Activated gamma-delta T cell treated with Interleukin-2 at 50 U/mL for 16 hours (primary cell): Measurements from ENCODE around the gene OSTF1.
A peak's percentile ranks its signal among the peaks of the same experiment; 100 is the strongest.

Experiments
- DNase-seq: peaks from one replicate; pipeline ENCODE4 v3.0.0-alpha.2; 2020

The OSTF1 gene, protein sequence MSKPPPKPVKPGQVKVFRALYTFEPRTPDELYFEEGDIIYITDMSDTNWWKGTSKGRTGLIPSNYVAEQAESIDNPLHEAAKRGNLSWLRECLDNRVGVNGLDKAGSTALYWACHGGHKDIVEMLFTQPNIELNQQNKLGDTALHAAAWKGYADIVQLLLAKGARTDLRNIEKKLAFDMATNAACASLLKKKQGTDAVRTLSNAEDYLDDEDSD

GRCh38 chr9:75087824-75088645 is at the start of gene OSTF1, which contains the start of gene NMRK1:
TSS of gene OSTF1 (plus strand) at chr9:75088514. CDS start at chr9:75088693, 179 bp downstream.
TSS of gene NMRK1 (minus strand) at chr9:75088155. CDS start at chr9:75083115, 5,040 bp downstream.
- peak; percentile 91 for DNase-seq

DNA sequence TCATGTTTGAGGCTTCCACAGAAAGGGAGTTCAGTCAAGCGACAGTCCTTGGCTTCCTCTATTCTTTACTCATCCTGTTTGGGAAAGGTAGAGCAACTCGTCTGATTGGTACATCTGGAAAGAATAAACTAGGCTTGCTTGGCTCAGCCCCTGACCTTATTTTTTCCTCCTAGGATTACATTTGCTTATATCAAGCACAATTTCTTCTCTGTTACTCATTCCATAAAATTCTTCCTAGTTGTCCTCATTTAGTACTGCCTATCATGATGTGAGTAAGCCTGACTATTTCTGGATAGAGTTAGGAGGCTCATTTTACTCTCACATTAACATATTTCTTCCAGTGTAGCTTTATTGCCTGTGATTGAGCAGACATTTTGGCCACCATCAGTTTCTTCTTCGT is 49.3 kb upstream of the OSTF1 start:
- DNase-seq = no peak

- DNase-seq = no peak
Measured at GRCh38 chr9:75039801-75040200, 48.5 kb upstream of the OSTF1 start.

DNA sequence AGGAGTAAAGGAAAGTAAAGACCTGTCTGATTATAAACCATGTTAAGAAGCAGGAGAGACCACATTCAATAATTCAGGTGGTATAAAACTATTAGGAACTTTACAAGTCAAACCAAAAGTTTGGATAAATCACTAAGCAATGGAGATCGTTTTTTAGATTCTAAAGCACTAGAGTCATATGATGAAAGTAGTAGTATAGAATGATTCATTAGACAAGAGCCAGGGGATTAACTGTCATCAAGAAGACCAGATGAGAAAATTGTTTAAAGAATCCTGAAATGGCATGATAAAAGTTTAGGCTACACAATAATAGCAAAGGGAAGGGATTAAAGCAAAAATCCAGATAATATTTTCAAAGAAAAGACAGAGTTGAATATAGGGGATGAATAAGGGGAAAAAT is 47.3 kb upstream of the OSTF1 start:
- DNase-seq = no peak

DNA sequence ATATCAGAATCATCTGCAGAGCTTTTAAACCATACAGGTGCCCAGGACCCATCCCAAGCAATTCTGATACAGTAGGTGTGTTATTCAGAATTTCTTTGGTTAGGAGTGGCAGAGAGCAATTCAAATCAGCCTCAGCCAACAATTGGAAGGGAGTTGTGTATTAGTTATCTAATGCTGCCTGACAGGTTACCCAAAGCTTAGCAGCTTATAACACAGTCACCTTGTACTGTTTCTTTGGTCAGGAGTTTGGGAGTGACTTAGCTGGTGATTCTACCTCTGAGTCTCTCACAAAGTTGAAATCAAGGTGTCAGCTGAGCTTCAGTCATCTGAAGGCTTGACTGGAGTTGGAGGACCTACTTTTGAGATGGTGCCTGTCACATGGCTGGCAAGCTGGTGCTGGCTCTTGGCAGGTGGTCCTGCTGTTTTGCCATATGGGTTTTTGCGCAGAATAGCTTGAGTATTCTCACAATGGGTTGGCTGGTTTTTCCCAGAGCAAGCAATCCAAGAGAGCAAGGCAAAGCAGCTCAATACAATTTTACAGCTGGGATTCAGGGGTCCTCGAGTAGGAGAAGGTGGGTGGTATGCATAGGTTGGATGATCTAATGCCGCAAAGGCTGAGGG is 41.5 kb upstream of the OSTF1 start:
- no peak for DNase-seq

DNA sequence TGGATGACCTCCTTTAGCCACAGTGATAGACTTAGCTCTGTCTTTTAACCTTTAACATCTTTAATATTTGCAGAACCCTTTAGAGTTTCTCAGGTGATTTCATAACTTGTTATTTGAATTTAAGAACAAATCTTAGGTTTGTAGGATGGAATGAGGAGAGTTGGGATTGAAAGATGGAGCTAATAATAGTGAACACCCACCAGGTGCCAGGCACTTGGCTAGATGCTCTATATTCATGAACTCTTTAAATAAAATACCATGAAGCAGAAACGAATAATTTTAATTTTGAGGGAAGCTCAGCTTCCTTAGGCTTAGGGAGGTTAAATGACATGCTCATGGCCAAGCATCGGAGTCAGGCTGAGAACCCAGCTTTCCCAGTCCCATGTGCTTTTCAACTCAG is 40.8 kb upstream of the OSTF1 start:
- no peak for DNase-seq

DNA sequence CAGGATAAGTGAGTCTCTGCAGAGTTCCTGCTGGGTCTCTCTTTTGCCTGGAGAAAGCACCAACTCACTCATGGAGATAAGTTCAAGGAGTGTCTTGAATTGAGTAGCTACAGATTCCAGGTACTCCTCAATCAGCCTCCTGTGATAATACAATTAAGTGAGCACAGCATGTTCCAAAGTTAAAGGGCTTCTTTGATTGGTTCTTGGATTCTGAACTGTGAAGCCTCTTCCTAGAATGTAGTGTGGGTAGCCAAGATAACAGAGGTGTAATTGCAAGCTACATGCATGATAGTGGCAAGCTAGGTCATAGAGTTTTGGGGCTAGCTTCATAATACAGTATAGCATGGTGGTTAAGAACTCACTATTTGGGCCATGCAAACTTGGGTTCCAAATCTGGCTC is 37.0 kb upstream of the OSTF1 start:
- no peak for DNase-seq

GRCh38 chr9:75053869-75054268 is 34.4 kb upstream of the OSTF1 start:
- no peak for DNase-seq

- DNase-seq = no peak
Measured at GRCh38 chr9:75054368-75055001, 33.8 kb upstream of the OSTF1 start.

DNA sequence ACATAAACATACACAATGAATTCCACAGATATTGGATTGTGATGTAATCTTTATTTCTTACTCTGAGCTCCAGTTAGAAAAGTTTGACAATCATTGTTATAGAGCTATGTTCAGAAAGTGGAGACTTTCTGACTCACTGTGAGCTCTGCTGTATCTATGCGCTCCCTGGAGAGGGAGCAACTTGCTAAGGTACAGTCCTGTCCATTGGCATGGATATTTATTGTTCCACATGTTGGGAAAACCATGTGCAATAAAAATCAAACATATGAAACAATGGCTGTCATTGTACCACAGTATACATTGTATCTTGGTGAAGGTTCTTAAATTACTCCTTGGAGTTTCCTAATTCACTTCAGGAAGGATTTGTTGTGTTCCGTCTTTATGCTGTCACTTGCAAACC is 27.1 kb upstream of the OSTF1 start:
- no peak for DNase-seq

DNA sequence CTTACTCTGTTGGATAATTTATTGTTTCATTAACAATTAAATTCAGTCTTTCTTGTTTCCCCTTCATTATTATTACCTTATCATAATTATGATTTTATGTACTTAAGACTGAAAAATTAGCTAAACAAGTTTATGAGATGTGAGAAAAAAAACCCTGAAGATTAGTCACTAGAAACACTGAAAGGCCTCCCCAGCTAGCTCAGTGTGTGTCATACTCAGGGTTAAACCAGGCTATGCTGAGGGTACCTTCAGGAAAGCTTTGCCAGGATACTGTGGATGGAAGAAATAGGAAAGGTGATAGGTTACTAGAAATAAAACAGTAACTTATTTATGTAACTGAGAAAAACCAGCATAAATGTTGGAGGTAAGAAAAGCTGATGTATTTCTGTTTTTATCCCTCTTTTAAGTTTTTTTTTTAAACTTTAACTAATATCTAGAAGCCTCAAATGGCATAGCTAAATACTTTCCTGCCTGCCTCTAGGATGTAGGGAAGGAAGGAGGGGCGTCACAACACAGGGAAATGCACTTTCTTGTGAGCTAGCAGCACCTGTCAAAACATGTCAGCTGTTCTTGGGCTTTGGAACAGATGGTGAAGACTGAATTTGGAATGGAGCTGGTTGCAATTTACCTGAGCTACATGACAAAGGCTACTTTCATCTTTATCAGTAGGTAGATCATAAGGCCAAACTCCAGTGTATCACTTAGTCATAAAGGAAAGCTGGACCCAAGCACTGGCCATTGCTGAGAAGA is 24.6 kb upstream of the OSTF1 start:
- DNase-seq = no peak

DNA sequence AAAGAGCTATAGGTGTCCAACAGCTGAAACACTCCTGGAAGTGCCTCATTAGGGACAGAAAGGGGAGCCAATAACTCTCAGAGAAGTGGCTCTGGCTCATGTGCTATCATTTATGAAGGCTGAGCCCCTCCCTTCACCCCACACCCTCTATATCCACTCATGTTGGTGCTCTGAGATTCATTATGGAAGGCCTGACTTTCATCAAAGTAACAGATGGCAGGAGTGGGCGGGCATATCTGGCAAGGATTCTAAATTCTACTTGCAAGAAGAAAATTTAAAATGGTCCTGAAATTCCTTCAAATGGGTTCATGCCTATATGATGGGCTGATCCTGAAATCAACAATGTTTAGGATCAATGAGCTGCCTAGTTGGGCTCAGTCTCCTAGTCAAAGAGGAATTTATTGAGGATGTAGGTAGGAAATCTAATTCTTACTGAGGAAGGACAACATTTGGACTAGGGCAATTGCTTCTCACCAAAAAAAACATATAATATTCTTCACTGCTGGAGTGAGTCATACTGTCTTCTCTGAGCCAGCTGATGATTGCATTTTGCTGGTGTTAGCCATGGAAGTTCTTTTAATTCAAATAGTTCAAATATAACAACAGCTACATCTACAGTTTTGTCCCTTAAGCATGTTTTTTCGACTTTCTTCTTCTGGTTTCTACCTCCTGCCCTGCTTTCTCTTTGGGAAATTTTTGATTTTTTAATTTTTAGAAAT is 23.8 kb upstream of the OSTF1 start:
- no peak for DNase-seq

- DNase-seq = no peak
Measured at GRCh38 chr9:75065510-75065909, 22.8 kb upstream of the OSTF1 start.

GRCh38 chr9:75067894-75068293 is 20.4 kb upstream of the OSTF1 start:
- no peak for DNase-seq

GRCh38 chr9:75069171-75069570 is 19.1 kb upstream of the OSTF1 start:
- no peak for DNase-seq

- DNase-seq = peak; percentile 17
Measured at GRCh38 chr9:75071530-75072122, 16.7 kb upstream of the OSTF1 start.

DNA sequence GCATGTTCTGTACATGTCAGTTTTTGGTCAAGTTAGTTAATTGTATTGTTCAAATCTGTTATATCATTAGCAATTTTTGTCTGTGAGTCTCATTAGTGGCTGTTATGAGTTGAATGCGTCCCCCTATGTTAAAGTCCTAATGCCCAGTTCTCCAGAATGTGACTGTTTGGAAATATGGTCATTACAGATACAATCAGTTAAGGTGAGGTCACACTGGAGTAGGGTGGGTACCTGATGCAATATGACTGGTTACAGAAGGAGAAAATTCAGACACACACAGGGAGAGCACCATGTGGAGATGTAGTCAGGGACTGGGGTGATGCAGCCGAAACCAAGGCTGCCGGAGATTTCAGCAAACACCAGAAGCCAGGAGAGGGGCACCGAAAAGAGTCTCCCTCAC is 15.4 kb upstream of the OSTF1 start:
- no peak for DNase-seq

DNA sequence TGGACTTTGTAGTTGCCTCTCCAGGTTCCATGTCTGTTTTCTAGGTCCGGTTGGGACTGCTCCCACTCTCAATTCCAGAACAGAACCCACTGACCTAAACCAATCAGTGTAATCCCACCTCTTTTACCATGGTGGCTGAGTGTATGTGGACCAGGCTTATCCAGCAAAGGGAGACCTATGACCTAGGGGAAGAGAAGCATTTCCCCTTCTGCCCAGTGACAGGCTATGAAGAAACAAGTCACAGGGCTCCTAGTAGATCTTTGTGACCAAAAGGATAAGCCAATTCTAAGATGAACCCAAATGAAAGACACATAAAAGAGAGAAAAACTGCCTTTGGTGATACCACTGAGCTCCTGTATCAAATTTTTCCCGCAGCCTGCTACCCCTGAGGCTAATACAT is 6.7 kb upstream of the OSTF1 start:
- DNase-seq = no peak

DNA sequence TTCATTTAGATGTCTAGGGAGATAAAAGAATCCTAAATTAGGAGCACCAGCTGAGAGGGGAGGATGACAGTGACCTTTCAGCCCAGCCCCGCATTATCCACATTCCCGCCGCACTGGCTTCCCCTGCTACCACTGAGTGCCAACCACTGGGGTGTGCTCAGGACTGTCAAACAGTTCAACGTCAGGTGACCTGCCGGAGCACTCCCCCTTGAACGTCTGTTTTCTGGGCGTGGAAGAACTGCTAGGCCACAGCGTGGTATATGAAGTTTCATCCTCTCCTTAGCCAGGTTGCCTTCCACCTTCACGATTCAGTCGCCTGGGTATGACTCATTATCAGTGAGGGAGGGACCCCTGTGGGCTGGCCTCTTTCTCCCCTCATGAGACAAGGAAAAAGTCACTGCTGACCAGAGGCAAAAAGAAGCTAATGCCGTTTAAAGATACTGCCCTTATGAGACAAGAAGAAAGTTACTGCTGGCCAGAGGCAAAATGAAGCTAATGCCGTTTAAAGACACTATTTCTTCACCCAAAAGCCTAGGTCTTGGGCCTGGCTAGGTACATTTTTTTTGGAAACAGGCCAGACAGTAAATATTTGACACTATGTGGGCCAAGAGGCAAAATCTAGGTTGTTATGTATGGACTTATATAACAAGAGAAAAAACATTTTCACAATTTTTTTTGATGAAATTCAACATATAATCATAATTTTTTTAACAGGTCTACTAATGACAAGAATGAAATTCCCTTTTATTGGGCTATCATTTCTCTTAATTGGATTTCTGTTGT is 4.9 kb upstream of the OSTF1 start:
- DNase-seq = peak; percentile 20

GRCh38 chr9:75084081-75084672 is 4.1 kb upstream of the OSTF1 start:
- DNase-seq = no peak
